CD4-positive, alpha-beta T cell treated with Interleukin-1 beta for 1 hour (primary cell): ENCODE results near the gene RDX.
"Not testable (repeated sequence)": the region's sequence is repeated elsewhere in the genome, so short reads cannot be mapped to it uniquely, and the experiment has no call there.

ENCODE experiments used
- DNase-seq, 2 donors: peaks; one replicate each; pipeline ENCODE4 v3.0.0-alpha.2; 2020 to 2022

Gene RDX

DNA sequence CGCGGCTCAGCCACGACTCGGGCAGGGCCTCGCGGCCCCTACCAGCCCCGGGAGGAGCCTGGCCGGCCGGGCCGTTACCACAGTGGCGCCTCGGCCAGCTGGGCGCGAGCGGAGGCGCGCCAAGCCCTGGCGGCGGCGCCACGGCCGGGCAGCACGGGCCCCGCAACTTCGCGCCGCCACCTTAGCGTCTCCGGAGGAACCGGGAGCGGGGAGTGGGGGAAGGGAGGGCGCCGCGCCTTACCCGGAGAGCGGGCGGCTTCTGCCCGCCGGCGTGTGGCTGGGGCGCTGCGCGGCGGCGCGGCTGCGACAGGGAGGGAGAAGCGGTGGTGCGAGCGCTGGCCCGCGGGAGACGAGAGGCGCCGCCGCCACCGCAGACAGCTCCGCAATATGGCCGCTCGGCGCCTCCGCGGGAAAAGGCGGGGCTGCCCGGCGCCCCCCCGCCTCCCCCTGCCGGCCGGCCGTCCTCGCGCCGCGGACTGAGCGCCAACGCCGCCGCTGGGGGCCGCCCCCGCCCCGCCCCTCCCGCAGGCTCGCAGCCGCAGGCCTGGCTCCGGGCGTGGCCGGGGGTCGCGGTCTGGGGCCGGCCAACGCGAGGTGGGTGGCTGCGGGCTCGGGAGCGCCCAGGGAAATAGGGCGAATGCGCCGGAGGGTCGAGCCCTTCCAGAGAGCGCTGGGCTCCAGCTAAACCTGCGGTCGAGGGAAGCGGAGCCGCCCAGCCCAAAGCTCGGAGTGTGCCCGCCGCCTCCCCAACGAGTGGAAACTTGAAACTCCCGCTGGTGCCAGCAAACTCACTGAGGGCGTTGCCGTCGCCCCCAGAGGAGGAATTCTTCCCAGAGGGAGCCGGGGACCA is at the start of gene RDX:
RDX (minus strand) TSS at position 389 of the 850 bp plus-strand sequence. CDS start 16,922 bp downstream, outside the sequence.
- DNase-seq = peak; percentile 62 to 65

DNA sequence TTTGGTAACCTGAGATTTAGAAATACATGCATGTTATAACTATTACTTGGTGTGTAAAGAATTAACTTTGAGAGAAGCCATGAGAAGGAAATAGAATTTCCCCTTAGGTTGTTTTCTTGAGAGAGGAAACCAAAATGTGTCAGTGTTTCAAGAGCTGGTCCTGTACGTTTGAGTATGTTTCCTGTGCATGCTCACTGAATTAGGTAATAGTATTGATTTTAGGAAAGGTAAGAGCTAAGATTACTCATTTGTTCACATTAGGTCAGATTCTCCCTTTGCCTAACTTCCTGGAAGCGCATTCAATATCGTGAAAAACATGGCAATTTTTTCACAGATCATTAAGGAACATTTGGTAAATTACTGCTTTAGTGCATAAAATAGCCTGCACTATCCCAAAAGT is 49.3 kb upstream of the RDX start:
- no peak for DNase-seq

DNA sequence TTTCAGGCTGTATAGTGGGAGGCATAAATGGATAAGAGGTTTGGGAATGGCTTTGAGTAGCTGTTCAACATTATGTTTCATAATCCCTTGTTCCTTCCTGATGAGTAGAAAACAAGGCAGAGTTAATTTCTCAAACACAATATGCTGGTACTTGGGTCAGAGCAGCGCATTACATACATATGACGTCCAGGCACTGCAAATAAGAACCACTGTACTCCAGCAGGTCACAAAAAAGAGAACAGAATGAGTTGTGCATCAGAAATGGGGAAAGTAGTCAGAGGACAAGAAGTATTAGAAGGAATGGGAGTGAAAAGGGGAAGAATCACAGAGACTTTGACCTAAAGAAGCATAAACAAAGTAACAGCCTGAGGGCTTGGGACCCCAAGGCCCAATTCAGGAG is 44.0 kb upstream of the RDX start:
- DNase-seq = no peak

DNA sequence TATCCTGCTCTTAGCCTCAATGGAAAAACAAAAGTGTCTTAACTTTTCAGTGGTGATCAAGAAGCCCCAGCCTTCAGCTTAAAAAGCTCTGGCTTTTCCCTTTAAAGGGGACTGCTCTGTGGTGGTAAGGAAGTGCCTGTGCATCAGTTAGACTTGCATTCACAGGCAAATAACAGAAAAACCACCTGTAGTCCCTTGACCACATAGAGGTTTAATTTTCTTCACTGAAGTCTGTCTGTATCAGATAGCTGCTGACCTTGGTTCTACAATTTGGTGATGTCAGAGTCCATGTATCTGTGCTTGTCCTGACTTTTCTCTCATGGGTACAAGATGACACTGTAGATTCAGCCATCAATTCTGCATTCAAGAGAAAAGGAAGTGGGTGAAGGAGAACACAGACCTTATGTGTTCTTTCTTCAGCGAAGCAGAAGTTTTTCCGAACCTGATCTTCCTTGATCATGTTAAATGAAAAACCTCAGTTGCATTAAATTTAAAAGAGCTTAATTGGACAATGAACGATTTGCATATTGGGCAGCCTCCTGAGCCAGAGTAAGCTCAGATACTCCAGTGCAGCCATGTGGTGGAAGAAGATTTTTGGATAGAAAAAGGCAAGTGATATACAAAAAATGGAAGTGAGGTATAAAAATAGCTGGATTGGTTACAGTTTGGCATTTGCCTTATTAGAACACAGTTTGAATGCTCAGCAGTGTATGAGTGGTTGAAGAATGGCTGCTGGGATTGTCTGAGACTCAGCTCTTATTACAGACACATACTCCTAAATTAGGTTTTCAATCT is 43.2 kb upstream of the RDX start:
- DNase-seq = no peak

DNA sequence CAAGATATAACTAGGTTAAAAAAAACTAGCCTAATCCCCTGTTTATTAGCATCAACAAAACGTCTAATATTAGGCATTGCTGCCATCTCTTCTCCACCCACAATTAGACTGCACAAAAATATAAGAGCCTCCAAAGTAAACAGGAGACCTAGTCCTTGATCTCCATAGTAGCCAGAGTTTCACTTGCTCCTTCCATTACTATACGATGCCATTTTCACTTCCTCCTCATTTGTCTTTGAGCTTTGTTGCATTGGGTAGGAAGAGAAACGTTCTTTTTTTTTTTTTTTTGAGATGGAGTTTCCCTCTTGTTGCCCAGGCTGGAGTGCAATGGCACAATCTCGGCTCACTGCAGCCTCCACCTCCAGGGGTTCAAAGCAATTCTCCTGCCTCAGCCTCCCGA is 42.3 kb upstream of the RDX start:
- DNase-seq = no peak

DNA sequence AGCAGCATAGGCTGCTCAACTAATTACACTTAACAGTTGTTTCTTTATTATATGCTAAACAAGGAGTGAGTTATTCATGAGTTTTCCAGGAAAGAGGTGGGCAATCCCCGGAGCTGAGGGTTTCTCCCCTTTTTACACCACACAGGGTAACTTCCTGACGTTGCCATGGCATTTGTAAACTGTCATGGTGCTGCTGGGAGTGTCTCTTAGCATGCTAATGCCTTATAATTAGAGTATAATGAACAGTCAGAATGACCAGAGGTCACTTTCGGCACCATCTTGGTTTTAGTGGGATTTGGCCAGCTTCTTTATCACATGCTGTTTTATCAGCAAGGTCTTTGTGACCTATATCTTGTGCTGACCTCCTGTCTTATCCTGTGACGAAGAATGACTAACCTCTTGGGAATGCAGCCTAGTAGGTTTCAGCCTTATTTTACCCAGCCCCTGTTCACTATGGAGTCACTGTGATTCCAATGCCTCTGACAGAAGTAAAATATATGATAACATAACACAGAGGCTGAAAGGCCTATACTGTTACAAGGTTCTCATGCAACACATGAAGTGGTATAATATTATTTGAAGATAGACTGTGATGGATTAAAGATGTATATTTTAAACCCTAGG is 41.3 kb upstream of the RDX start:
- DNase-seq = no peak

DNA sequence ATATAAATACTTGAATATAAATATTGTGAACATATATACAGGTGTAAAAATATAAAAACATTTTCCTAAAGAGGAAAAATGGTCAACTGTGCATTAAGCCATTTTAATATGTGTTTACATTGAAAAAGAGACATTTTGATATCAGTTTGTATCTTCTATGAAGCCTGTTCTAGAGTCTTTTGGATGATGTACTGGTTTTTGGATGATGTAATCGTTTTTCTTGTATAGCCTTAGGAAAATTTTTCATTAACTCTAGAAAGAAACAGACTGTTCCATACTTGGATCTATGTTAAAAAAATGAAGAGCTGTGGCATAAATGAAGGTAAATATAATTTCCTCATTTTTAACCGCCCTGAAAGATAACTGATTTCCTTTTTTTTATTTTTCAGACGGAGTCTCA is 39.6 kb upstream of the RDX start:
- no peak for DNase-seq

DNA sequence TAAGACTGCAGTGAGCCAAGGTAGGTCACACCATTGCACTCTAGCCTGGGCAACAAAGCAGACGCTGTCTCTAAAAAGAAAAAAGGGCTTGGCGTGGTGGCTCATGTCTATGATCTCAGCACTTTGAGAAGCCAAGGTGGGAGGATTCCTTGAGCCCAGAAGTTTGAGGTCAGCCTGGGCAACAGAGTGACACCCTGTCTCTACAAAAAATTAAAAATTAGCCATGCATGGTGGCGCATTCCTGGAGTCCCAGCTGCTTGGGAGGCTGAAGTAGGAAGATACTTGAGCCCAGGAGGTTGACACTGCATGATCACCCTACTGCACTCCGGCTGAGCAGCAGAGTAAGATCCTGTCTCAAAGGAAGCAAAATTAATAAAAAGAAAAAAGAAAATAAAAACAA is 38.9 kb upstream of the RDX start:
- DNase-seq = no peak

DNA sequence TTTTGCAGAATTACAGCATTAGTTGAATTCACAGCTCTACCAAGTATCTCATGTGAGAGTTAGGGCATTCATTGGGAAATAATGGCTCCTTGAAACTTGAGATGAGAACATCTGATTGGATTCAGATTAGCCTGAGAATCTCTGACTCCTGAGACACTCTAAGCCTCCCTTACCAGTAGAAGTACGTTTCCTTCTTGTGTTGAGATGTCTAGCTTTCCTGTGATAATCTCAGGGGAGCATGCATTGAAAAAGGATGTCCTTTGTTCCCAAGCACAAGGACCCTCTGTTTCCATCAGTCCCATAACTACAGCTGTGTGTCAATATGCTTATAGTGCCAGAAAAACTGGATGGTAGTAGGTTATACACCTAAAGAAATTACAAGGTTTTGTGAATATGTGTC is 35.2 kb upstream of the RDX start:
- no peak for DNase-seq

DNA sequence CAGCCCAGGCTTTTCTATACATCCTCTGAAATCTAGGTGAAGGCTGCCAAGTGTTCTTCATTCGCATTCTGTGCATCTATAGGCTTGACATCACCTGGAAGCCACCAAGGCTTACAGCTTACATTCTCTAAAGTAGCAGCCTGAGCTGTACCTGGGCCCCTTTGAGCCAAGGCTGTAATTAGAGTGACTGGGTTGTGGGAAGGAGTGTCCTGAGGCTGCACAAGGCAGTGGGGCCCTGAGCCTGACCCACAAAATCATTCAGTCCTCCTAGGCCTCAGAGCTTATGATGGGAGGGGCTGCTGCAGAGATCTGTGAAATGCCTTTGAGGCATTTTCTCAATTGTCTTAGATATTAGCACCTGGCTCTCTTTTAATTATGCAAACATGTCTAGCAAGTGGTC is 33.0 kb upstream of the RDX start:
- no peak for DNase-seq

DNA sequence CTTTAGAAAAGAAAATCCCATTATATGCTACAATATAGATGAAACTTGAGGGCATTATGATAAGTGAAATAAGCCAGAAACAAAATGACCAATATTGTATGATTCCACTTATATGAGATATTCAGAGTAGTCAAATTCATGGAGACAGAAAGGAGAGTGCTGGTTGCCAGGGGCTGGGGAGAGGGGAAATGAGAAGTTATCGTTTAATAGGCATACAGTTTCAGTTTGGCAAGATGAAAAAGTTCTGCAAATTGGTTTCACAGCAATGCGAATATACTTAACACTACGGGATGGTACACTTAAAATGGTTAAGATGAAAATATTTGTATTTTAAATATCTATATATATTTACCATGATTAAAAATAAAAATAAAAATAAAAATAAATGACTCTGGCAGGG is 31.1 kb upstream of the RDX start:
- DNase-seq = no peak

DNA sequence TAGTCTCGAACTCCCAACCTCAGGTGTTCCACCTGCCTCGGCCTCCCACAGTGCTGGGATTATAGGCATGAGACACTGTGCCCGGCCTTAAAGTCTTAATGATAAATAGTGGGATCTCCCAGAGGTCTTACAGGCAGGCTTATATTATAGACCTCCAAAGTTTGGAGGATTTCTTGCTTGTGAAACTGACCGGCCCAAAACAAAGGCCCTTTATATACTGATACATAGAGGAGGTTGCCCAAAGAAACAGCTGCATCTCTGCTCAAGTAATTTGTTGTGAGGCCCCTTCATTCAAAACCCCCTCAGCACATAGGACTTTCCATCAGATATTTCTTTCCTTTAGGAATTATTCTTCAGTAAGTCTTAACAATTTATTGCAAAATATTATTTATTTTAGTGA is 27.4 kb upstream of the RDX start:
- DNase-seq = no peak

DNA sequence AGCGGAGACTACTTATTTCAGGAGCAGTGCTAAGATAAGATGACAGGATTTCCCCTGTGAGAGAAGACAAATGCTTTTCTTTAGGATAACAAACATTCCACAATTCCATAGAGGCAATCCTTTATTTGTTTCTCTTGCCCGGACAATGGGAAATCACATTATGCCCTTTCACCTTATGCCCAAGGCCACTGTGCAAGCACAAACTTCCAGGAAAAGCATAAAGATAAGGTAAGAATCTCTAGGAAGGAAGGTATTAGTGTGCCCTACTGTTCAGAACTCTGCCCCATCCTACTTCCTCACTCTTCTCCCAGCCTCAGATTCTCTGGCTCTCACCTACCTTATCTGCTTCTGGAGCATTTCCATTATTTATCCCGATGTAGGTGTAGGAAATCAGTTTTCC is 23.1 kb upstream of the RDX start:
- DNase-seq = no peak

DNA sequence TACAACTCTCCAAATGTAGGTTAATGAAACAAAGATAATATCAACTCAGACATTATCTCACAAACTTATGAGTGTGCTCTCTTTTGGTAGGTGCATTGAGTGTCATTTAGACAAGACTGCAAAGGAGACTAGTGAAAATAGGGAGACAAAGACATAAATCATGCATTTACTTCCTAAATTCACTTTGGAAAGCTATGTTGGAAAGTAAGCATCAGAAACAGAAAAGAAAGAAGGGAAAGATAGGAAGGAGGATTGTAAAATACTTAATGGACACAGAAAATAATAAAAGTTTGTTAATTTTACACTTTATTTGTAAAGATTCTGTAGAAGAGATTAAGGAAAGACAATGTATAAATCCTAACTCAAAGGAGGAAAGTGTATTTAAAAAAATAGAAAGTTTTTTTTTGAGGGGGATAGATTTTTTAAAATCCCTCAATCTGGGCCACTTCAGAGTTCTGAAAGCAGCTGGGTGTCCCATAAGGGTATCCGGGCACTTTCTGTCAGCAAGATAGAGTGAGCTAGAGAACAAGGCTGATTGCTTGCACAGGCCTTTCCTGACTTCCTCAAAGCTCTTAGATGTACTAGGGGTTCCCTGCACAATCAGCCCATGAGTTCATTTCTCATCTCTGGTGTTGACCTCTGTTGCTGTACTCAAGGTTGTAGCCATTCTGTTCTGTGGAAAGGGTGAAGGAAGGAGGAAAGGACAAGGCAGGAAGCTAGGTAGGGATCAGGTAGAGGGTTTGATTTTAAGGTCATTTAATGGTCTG is 22.4 kb upstream of the RDX start:
- no peak for DNase-seq

DNA sequence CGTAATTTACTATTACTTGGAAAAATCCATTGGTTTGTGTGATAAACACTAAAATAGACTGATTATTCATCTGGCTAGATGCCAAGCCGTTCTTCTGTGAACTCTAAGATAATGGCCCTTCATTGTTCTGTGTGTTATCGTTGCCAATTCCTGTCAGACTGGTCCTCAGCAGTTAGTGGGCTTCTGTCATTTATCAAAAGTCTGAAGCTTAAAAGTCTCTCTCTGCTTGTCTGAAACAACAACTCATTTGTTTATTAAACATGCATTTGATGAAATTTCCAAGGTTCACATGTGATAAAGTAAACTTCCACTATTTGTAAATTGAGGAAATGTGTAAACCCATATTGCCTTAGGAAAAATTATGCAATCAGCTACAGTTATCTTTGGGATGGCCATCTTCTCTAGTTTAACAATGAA is 21.1 kb upstream of the RDX start:
- DNase-seq = no peak

DNA sequence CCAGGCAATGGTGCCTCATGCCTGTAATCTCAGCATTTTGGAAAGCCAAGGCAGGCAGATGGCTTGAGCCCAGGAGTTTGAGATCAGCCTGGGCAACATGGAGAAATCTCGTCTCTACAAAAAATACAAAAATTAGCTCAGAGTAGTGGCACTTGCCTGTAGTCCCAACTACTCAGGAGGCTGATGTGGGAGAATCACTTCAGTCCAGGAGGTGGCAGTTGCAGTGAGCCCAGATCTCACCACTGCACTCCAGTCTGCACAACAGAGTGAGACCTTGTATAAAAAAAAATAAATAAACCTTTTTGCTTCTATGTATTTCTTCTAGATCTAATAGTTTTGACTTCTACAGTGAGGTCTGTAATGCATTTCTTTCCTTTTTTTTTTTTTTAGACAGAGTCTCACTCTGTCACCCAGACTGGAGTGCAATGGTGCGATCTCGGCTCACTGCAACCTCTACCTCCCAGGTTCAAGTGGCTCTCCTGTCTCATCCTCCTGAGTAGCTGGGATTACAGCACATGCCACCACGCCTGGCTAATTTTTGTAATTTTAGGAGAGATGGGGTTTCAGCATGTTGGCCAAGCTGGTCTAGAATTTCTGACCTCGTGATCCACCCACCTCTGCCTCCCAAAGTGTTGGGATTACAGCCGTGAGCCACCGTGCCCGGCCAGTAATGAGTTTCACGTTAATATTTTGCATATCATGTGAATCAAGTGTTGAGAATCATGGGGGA is 18.1 kb upstream of the RDX start:
- DNase-seq = no peak

DNA sequence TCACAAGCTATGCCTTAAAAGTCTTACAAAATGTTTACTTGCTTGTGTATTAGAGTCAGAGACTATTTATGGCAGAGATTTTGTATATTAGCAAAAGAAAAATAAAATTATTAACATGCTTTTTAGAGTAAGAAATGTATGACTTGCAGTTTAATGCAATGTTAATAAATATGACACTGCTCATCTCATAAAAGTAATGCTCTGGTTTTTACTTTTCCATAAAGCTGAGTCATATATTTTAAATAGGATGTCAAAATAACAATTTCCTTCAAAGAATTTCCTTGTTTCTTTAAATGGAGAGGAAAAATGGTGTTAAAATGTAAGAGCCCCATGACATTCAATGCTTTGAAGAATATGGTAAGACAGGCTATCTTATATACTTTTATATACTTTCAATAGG is 16.3 kb upstream of the RDX start:
- DNase-seq = no peak

DNA sequence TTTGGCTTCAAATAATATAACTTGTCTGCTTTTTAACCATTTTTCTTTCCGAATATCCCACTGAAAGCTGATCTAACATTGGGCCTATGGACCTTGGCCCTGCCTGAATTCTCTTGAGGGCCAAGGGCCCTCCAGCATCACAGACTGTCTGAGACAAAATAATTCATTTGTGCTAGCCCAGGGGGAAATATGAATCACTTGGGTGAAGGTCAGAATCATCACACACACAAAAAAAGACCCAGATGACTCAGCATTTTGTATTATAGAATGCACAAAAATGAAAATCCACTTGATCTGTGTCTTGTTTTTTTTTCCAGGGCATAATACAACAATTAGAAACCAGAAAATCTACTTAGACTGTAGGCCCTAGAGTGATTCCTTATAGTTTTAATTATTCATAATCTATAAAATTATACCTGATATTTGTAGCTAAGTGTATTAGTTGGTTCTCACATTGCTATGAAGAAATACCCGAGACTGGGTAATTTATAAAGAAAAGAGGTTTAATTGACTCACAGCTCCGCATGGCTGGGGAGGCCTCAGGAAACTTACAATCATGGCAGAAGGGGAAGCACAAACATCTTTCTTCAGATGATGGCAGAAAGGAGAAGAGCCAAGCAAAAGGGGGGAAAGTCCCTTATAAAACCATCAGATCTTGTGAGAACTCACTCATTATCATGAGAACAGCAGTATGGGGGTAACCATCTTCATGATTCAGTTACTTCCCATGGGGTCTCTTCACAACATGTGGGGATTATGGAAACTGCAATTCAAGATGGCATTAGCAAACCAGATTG is 15.6 kb upstream of the RDX start:
- DNase-seq = no peak

DNA sequence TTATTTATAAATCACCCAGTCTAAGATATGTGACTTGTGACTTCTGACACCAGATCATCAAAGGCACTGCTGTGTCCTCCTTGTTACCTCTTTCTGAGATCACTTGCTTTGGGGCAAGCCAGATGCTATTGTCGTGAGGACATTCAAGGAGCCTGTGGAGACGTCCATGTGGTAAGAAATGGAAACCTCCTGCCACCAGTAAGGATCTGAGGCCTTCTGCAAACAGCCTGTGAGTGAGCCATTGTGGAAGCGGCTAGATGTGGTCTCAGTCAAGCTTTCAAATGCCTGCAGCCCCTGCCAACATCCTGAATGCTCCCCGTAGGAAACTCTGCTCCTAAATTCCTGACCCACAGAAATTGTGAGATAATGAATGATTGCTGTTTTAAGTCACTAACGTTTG is 11.7 kb upstream of the RDX start:
- no peak for DNase-seq

DNA sequence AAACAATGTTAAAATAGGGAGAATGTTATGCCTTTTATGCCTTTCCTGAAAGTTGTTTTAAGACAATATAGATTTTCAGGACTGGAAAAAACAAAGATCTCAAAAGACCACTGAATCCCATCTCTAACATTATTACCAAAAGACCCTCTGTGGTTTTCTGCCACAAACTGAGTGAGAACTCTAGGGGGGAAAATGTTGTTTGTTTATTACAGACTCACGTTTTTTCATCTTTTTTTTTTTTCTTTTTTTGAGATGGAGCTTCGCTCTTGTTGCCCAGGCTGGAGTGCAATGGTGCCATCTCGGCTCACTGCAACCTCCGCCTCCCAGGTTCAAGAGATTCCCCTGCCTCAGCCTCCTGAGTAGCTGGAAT is 9.6 kb upstream of the RDX start:
- not testable (repeated sequence) for DNase-seq

DNA sequence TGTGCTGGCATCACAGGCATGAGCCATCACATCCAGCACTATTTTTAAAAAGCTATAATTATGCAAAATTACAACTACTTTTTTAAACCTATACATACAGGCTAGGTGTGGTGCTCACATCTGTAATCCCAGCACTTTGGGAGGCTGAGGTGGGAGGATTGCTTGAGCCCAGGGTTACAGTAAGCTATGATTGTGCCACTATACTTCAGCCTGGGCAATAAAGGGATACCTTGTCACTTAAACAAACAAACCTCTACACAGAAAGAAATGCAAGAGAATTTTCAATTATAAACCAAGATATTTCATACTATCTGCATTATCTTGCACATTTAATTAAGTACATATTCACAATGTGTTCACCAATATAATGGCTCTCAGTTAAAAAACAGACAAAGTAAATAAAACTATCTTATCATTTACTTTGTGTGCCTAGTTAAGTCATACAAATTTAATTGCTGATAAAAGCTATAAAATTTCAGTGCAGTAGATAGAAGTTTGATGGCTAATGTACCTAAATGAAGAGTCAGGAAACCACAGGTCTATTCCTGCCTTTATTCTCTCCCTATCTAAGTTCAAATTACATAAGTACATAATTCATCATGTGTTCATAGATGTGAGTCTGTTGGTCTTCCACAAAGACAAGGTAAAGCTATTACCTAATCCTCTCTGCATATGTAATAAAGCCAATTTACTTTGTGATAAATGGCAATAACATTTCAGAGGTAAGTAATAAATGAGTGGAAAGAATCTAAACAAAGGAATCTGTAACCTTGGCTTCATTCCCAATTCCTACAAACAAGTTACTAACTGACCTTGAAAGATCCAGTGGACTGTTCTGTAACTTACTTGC is 9.0 kb upstream of the RDX start:
- DNase-seq = no peak
